Measurements from ENCODE around the gene KCNS1.

GRCh38 chr20:45069261-45069660 lies 31.7 kb downstream of the KCNS1 start:
- no peak for TF ChIP-seq CTCF (IDR thresholded peaks at IDR 0.05)
- TF ChIP-seq POLR2A (IDR thresholded peaks at IDR 0.05), result no peak
- TF ChIP-seq EP300 (IDR thresholded peaks at IDR 0.05), result no peak

Data from stomach (tissue), 4 donors.